NCI-H128 (cell line): ENCODE measurements around the gene RNF180.
"Not testable (repeated sequence)": the region's sequence is repeated elsewhere in the genome, so short reads cannot be mapped to it uniquely, and the experiment has no call there.

ENCODE experiments used
- DNase-seq: peaks from one replicate; lab custom pipeline; 2025; ENCODE audit not compliant: unreplicated experiment; lab: John Stamatoyannopoulos, UW

Gene RNF180

GRCh38 chr5:64364426-64364825, 198.8 kb downstream of the RNF180 start:
- DNase-seq, result no peak

- no peak for DNase-seq
Observed at GRCh38 chr5:64384765-64385164, 219.1 kb downstream of the RNF180 start.

- DNase-seq, result no peak
Observed at GRCh38 chr5:64397552-64397951, 231.9 kb downstream of the RNF180 start.

- DNase-seq, result not testable (repeated sequence)
Observed at GRCh38 chr5:64398735-64399134, 233.1 kb downstream of the RNF180 start.

- DNase-seq, result not testable (repeated sequence)
Observed at GRCh38 chr5:64407103-64407825, 241.6 kb downstream of the RNF180 start.

GRCh38 chr5:64417390-64417789, 251.7 kb downstream of the RNF180 start:
- no peak for DNase-seq

GRCh38 chr5:64418013-64418412, 252.4 kb downstream of the RNF180 start:
- DNase-seq, result no peak
